GM12872 (cell line): ENCODE measurements around the gene MINPP1.

Experiments used
- TF ChIP-seq, protein P1 (sequence below): IDR thresholded peaks from 3 replicates; pipeline ENCODE4 v1.5.1; 2011; ENCODE audit warnings: low read depth, mild to moderate bottlenecking, low read length, moderate library complexity; ENCODE audit not compliant: insufficient read depth

Gene MINPP1

DNA sequence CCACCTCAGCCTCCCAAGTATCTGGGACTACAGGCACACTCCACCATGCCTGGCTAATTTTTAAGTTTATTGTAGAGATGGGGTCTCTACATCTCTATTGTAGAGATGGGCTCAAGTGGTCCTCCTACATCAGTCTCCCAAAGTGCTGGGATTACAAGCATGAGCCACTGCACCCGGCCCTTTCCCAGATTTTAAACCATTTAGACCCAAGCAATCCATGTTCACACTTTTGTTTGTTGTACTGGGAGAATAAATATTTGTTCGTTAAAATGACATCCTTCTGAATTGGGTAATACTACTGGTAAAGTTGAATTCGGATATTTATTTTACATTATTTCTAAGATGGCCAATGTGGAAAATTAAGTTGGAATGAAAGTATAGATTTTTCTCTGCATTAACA, 52.7 kb downstream of the MINPP1 start:
- TF ChIP-seq, protein P1, sequence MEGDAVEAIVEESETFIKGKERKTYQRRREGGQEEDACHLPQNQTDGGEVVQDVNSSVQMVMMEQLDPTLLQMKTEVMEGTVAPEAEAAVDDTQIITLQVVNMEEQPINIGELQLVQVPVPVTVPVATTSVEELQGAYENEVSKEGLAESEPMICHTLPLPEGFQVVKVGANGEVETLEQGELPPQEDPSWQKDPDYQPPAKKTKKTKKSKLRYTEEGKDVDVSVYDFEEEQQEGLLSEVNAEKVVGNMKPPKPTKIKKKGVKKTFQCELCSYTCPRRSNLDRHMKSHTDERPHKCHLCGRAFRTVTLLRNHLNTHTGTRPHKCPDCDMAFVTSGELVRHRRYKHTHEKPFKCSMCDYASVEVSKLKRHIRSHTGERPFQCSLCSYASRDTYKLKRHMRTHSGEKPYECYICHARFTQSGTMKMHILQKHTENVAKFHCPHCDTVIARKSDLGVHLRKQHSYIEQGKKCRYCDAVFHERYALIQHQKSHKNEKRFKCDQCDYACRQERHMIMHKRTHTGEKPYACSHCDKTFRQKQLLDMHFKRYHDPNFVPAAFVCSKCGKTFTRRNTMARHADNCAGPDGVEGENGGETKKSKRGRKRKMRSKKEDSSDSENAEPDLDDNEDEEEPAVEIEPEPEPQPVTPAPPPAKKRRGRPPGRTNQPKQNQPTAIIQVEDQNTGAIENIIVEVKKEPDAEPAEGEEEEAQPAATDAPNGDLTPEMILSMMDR: no peak

DNA sequence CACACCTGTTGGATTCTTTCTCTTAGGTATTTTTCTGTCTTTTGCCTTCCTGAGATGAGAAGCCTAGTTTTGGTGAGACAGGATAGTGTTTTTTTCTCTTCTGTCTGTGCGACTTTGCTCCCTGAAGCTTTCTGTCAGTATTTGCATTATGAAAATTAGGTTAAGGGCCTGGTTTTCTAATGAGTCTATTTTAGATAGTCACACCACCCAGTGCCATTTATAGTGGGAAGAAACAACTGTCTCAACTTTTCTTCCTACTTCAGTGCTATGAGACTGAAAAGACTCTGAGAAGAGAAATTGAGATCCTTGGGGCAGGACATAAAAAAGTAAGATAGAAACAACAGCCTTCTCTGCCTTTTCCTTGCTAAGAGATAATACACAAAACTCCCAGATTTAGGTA, 53.6 kb downstream of the MINPP1 start:
- TF ChIP-seq, protein P1: no peak

DNA sequence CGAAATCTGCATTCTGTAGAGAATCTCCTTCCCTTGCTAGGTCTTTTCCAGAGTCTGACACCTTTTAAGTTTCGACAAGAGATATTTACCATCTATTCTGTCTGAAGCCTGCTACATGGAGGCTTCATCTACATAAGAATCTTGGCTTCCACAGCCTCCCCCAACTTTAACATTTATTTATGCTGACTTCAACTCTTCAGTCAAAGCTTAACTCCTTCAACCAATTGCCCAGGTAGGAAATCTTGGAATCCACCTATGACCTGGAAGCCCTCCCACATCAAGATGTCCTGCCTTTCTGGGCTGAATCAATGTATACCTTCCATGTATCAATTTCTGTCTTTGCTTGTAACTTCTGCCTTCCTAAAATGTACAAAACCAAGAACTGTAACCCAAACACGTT, 54.7 kb downstream of the MINPP1 start:
- TF ChIP-seq, protein P1: no peak

DNA sequence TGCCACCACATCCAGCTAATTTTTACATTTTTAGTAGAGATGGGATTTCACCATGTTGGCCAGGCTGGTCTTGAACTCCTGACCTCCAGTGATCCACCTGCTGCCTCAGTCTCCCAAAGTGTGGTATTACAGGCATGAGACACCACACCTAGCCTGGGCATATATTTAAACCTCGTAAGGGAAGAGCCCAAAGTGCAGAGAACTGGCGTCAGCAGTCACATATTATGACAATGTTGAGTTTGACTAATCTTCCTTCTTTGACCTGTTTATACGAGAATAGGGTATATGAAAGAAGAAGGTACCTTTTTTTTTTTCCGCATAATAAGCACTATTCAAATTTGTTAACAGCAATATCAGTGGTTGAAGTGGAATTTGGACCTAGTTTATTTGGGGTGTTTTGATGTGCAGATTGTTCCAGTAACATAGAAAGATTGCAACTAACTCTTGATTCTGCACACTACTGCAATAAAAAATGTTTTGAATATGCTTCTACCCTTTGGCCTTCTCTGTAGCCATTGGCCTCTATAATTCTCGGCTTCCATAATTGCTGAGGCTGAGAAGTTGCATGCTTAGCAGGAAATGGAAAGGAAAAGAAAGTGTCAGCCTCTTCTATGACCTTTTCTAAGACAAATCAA, 55.9 kb downstream of the MINPP1 start:
- TF ChIP-seq, protein P1: no peak

DNA sequence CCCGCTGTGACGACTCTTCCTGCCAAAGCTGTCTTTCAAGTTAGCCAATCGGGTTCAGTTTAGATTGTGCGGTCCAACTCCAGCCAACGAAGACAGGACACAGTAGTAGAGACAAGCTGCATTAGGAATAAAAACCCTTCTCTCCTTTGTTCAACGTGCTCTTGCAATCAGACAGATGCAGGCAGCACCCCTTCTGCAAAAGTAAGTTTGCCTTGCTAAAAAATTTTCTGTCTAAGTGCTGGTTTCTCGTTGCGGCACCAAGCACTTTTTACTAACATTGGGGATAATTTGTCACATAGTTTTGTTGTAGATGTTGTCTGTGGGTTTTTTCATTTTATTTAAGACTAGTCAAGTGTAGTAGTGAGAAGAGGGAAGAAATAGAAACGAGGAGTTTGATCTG, 58.1 kb downstream of the MINPP1 start:
- TF ChIP-seq, protein P1: no peak

DNA sequence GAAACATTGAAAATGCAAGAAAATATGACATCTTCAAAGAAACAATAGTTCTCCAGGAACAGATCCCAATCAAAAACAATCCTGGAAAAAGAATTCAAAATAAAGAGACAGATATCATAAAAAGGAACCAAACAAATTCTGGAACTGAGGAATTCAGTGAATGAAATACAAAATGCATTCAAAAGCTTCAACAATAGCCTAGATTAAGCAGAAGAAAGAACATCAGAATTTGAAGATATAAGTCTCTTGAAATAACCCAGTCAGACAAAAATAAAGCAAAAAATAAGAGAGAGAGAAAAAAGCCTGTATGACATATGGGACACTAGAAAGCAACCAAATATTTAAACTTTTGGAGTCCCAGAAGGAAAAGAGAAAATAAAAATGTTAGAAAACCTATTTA, 60.3 kb downstream of the MINPP1 start:
- TF ChIP-seq, protein P1: no peak

DNA sequence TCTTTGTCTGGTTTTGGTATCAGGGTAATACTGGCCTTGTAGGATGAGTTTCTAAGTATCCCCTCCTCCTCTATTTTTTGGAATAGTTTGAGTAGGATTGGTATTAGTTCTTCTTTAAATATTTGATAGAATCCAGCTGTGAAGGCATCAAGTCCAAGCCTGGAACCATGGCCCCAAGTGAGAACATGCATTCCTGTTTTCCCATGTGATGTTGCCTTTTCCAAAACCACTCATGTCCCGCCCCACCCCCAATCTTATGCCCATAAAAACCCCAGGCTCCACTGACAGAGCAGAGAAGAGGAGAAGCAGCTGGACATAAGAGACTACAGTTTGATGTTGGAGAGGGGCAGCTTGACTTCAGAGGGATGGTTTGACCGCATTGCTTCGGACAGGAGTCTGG, 71.2 kb downstream of the MINPP1 start:
- TF ChIP-seq, protein P1: no peak
